ENCODE measurements around the gene LRRC9. TPM values are rescaled to one million over a fixed set of nuclear protein-coding genes. Genes with fewer than 3 reads are reported as not detected.

The LRRC9 gene
- polyA plus RNA-seq, 3 donors: not detected

GRCh38 chr14:59925797-59926196 lies 5.9 kb downstream of the LRRC9 start:
- Mint-ChIP-seq H3K36me3 (no peaks in the 10 kb centered on the region), H3K4me1 (no peaks in the 10 kb centered on the region), H3K9me3 (no peaks in the 10 kb centered on the region), H3K27me3 (ENCODE audit: low read depth in 3 of 3) (peaks cover 6 to 12% (median 11%) of the 10 kb centered on the region in 3 donors), H3K27ac (no peak overlapping the region), H3K4me3 (no peak overlapping the region)
- no peak overlapping the region for H3K9ac ChIP-seq (ENCODE audit: insufficient read depth, low read length, poor library complexity, severe bottlenecking)
- no peaks in the 10 kb centered on the region for H3K36me3 ChIP-seq (replicated peaks in 1 of 2; ENCODE audit: control insufficient read depth in 1 of 2, insufficient read depth in 2 of 2, low read length in 2 of 2)
- no peak overlapping the region for H3K4me2 ChIP-seq (replicated peaks; ENCODE audit: extremely low read depth, low read length, poor library complexity, severe bottlenecking)
- no peaks in the 10 kb centered on the region for H3K9me3 ChIP-seq (replicated peaks in 1 of 2; ENCODE audit: control insufficient read depth in 1 of 2, insufficient read depth in 1 of 2, low read length in 2 of 2)
- no peaks in the 10 kb centered on the region for H4K20me1 ChIP-seq (ENCODE audit: insufficient read depth, low read length)
- no peak for DNase-seq
- no peaks in the 10 kb centered on the region for H3K79me2 ChIP-seq (ENCODE audit: insufficient read depth, low read length)
- WGBS (ENCODE audit: insufficient coverage): no CpG with 5 or more reads among the region's 2 CpGs
- no peak overlapping the region for H3K4me3 ChIP-seq (replicated peaks in 1 of 3; ENCODE audit: low read depth in 2 of 3, low read length in 3 of 3)
- no peak overlapping the region for H3K27ac ChIP-seq (ENCODE audit: low read depth in 1 of 2, low read length in 2 of 2)
- H3K4me1 ChIP-seq (ENCODE audit: control insufficient read depth in 1 of 2, insufficient read depth in 2 of 2, low read length in 2 of 2): no peaks in the 10 kb centered on the region
- H2AFZ ChIP-seq (ENCODE audit: insufficient read depth, low read depth, low read length, poor library complexity, severe bottlenecking): no peak overlapping the region
- TF ChIP-seq, protein P1, sequence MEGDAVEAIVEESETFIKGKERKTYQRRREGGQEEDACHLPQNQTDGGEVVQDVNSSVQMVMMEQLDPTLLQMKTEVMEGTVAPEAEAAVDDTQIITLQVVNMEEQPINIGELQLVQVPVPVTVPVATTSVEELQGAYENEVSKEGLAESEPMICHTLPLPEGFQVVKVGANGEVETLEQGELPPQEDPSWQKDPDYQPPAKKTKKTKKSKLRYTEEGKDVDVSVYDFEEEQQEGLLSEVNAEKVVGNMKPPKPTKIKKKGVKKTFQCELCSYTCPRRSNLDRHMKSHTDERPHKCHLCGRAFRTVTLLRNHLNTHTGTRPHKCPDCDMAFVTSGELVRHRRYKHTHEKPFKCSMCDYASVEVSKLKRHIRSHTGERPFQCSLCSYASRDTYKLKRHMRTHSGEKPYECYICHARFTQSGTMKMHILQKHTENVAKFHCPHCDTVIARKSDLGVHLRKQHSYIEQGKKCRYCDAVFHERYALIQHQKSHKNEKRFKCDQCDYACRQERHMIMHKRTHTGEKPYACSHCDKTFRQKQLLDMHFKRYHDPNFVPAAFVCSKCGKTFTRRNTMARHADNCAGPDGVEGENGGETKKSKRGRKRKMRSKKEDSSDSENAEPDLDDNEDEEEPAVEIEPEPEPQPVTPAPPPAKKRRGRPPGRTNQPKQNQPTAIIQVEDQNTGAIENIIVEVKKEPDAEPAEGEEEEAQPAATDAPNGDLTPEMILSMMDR (IDR thresholded peaks at IDR 0.05): no peak
- peaks cover 2 to 3% of the 10 kb centered on the region in 2 donors for H3K27me3 ChIP-seq (ENCODE audit: control insufficient read depth in 2 of 2, insufficient read depth in 2 of 2, low read length in 2 of 2)
- intact Hi-C loops (cut with micrococcal nuclease): no loop called here

DNA sequence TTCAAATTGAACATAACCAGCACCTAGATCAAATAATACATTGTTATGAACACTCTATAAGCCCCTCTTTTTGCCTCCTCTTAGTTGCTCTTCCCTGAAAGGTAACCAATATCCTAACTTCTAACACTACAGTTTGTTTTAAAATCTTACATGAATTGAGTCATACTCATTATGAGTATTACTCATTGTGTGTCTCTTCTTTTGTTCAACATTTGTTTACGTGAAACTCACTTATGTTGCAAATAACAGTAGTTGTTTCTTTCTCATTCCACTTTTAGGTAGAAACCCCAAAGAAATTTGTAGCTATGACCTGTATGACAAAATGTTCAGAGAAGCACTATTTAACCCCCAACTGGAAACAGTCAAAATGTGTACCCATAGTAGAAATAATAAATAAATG lies 6.6 kb downstream of the LRRC9 start:
- Histone ChIP-seq H4K20me1 (ENCODE audit: insufficient read depth, low read length) (no peaks in the 10 kb centered on the region), H3K36me3 (replicated peaks in 1 of 2; ENCODE audit: control insufficient read depth in 1 of 2, insufficient read depth in 2 of 2, low read length in 2 of 2) (no peaks in the 10 kb centered on the region), H3K27me3 (ENCODE audit: control insufficient read depth in 2 of 2, insufficient read depth in 2 of 2, low read length in 2 of 2) (no peaks in the 10 kb centered on the region), H3K9me3 (replicated peaks in 1 of 2; ENCODE audit: control insufficient read depth in 1 of 2, insufficient read depth in 1 of 2, low read length in 2 of 2) (no peaks in the 10 kb centered on the region), H3K27ac (ENCODE audit: low read depth in 1 of 2, low read length in 2 of 2) (no peak overlapping the region), H3K9ac (ENCODE audit: insufficient read depth, low read length, poor library complexity, severe bottlenecking) (no peak overlapping the region), H2AFZ (ENCODE audit: insufficient read depth, low read depth, low read length, poor library complexity, severe bottlenecking) (no peak overlapping the region), H3K79me2 (ENCODE audit: insufficient read depth, low read length) (no peaks in the 10 kb centered on the region), H3K4me3 (replicated peaks in 1 of 3; ENCODE audit: low read depth in 2 of 3, low read length in 3 of 3) (no peak overlapping the region), H3K4me2 (replicated peaks; ENCODE audit: extremely low read depth, low read length, poor library complexity, severe bottlenecking) (no peak overlapping the region), H3K4me1 (ENCODE audit: control insufficient read depth in 1 of 2, insufficient read depth in 2 of 2, low read length in 2 of 2) (no peaks in the 10 kb centered on the region)
- TF ChIP-seq, protein P1 (IDR thresholded peaks at IDR 0.05): no peak
- intact Hi-C loops (cut with micrococcal nuclease): no loop called here
- peaks cover 4 to 5% (median 5%) of the 10 kb centered on the region in 3 donors for H3K27me3 Mint-ChIP-seq (ENCODE audit: low read depth in 3 of 3)
- WGBS (ENCODE audit: insufficient coverage): no CpG with 5 or more reads among the region's 1 CpG
- H3K27ac Mint-ChIP-seq: no peak overlapping the region
- no peak for DNase-seq
- no peak overlapping the region for H3K4me3 Mint-ChIP-seq
- H3K9me3 Mint-ChIP-seq: peaks cover 0 to 1% (median 0%) of the 10 kb centered on the region in 7 donors
- no peaks in the 10 kb centered on the region for H3K4me1 Mint-ChIP-seq
- H3K36me3 Mint-ChIP-seq: no peaks in the 10 kb centered on the region

All from CD14-positive monocyte (primary cell).